Measurements from ENCODE around the gene PIKFYVE.

Gene PIKFYVE

GRCh38 chr2:208379192-208379591, 113.1 kb downstream of the PIKFYVE start:
- no peak overlapping the region for H3K23ac ChIP-seq (ENCODE audit: low read depth, low read length, poor library complexity)
- H3K4me3 ChIP-seq (ENCODE audit: low read length in 2 of 2): no peak overlapping the region
- no peak overlapping the region for H3K18ac ChIP-seq (ENCODE audit: low read length)
- H3K14ac ChIP-seq (ENCODE audit: low read length): no peak overlapping the region
- no peak overlapping the region for H2BK5ac ChIP-seq (ENCODE audit: low read length)
- no CpG with 5 or more reads among the region's 3 CpGs for WGBS, 2 donors (ENCODE audit: extremely low coverage in 2 of 2, insufficient read length in 2 of 2, insufficient replicate concordance in 1 of 2)
- peaks cover 0 to 12% (median 2%) of the 10 kb centered on the region in 3 experiments for H3K27me3 ChIP-seq (ENCODE audit: control insufficient read depth in 3 of 3, insufficient read depth in 3 of 3, low read depth in 1 of 3, low read length in 3 of 3)
- no peak overlapping the region for H2BK120ac ChIP-seq (ENCODE audit: low read depth, low read length)
- no peak overlapping the region for H3K4ac ChIP-seq (ENCODE audit: low read length)
- H3K9me3 ChIP-seq (replicated peaks in 1 of 2; ENCODE audit: control insufficient read depth in 2 of 2, insufficient read depth in 1 of 2, low read depth in 1 of 2, low read length in 2 of 2): peaks cover 0 to 4% of the 10 kb centered on the region in 2 donors
- DNase-seq (ENCODE audit: low spot score): no peak
- H3K79me1 ChIP-seq (ENCODE audit: low read depth, low read length): no peaks in the 10 kb centered on the region
- no peak overlapping the region for H4K91ac ChIP-seq (ENCODE audit: low read depth, low read length, poor library complexity)
- H2BK12ac ChIP-seq (ENCODE audit: low read length): no peak overlapping the region
- H3K9ac ChIP-seq (ENCODE audit: low read depth, low read length, poor library complexity): no peak overlapping the region
- no peak overlapping the region for H2AK5ac ChIP-seq (ENCODE audit: low read depth, low read length)
- no peak overlapping the region for H4K8ac ChIP-seq (ENCODE audit: low read depth, low read length)
- no peak overlapping the region for H3K4me2 ChIP-seq (ENCODE audit: insufficient read depth, low read length, poor library complexity, severe bottlenecking)
- H3K4me1 ChIP-seq (ENCODE audit: control insufficient read depth in 2 of 2, insufficient read depth in 1 of 2, low read depth in 1 of 2, low read length in 2 of 2): peaks cover 0 to 1% of the 10 kb centered on the region in 2 donors
- H3K36me3 ChIP-seq (replicated peaks in 1 of 2; ENCODE audit: control insufficient read depth in 2 of 2, insufficient read depth in 2 of 2, low read length in 2 of 2): no peaks in the 10 kb centered on the region
- H2AFZ ChIP-seq (ENCODE audit: low read length): no peak overlapping the region
- H3K27ac ChIP-seq (replicated peaks; ENCODE audit: low read length): no peak overlapping the region
- H2BK15ac ChIP-seq (ENCODE audit: low read length): no peak overlapping the region

- no CpG with 5 or more reads among the region's 4 CpGs for WGBS, 2 donors (ENCODE audit: extremely low coverage in 2 of 2, insufficient read length in 2 of 2, insufficient replicate concordance in 1 of 2)
- Histone ChIP-seq H3K14ac (ENCODE audit: low read length) (no peak overlapping the region), H3K36me3 (replicated peaks in 1 of 2; ENCODE audit: control insufficient read depth in 2 of 2, insufficient read depth in 2 of 2, low read length in 2 of 2) (no peaks in the 10 kb centered on the region)
Measured at GRCh38 chr2:208384637-208385036, 118.6 kb downstream of the PIKFYVE start.

GRCh38 chr2:208386541-208386940, 120.5 kb downstream of the PIKFYVE start:
- H3K36me3 ChIP-seq (replicated peaks in 1 of 2; ENCODE audit: control insufficient read depth in 2 of 2, insufficient read depth in 2 of 2, low read length in 2 of 2): no peaks in the 10 kb centered on the region
- peaks cover 0 to 5% (median 2%) of the 10 kb centered on the region in 3 experiments for H3K27me3 ChIP-seq (ENCODE audit: control insufficient read depth in 3 of 3, insufficient read depth in 3 of 3, low read depth in 1 of 3, low read length in 3 of 3)
- H3K4me1 ChIP-seq (ENCODE audit: control insufficient read depth in 2 of 2, insufficient read depth in 1 of 2, low read depth in 1 of 2, low read length in 2 of 2): no peaks in the 10 kb centered on the region
- no peak overlapping the region for H3K14ac ChIP-seq (ENCODE audit: low read length)
- no peak overlapping the region for H2BK15ac ChIP-seq (ENCODE audit: low read length)
- H2AFZ ChIP-seq (ENCODE audit: low read length): no peak overlapping the region
- H3K79me1 ChIP-seq (ENCODE audit: low read depth, low read length): no peaks in the 10 kb centered on the region
- no peak overlapping the region for H2BK5ac ChIP-seq (ENCODE audit: low read length)
- H2BK120ac ChIP-seq (ENCODE audit: low read depth, low read length): no peak overlapping the region
- H3K23ac ChIP-seq (ENCODE audit: low read depth, low read length, poor library complexity): no peak overlapping the region
- H3K27ac ChIP-seq (replicated peaks; ENCODE audit: low read length): no peak overlapping the region
- no CpG with 5 or more reads among the region's 2 CpGs for WGBS, 2 donors (ENCODE audit: extremely low coverage in 2 of 2, insufficient read length in 2 of 2, insufficient replicate concordance in 1 of 2)
- H3K4me2 ChIP-seq (ENCODE audit: insufficient read depth, low read length, poor library complexity, severe bottlenecking): no peak overlapping the region
- no peak overlapping the region for H4K91ac ChIP-seq (ENCODE audit: low read depth, low read length, poor library complexity)
- no peak overlapping the region for H3K18ac ChIP-seq (ENCODE audit: low read length)
- no peak for DNase-seq (ENCODE audit: low spot score)
- H3K9ac ChIP-seq (ENCODE audit: low read depth, low read length, poor library complexity): no peak overlapping the region
- no peak overlapping the region for H2AK5ac ChIP-seq (ENCODE audit: low read depth, low read length)
- no peak overlapping the region for H4K8ac ChIP-seq (ENCODE audit: low read depth, low read length)
- no peak overlapping the region for H3K4ac ChIP-seq (ENCODE audit: low read length)
- no peak overlapping the region for H3K4me3 ChIP-seq (ENCODE audit: low read length in 2 of 2)
- H2BK12ac ChIP-seq (ENCODE audit: low read length): no peak overlapping the region
- no peaks in the 10 kb centered on the region for H3K9me3 ChIP-seq (replicated peaks in 1 of 2; ENCODE audit: control insufficient read depth in 2 of 2, insufficient read depth in 1 of 2, low read depth in 1 of 2, low read length in 2 of 2)

More at GRCh38 chr2:208384637-208385036, 118.6 kb downstream of the PIKFYVE start:
- Histone ChIP-seq H2BK120ac (ENCODE audit: low read depth, low read length) (no peak overlapping the region), H3K4me2 (ENCODE audit: insufficient read depth, low read length, poor library complexity, severe bottlenecking) (no peak overlapping the region), H3K4ac (ENCODE audit: low read length) (no peak overlapping the region), H3K9ac (ENCODE audit: low read depth, low read length, poor library complexity) (no peak overlapping the region), H2BK12ac (ENCODE audit: low read length) (no peak overlapping the region), H2AFZ (ENCODE audit: low read length) (no peak overlapping the region), H3K79me1 (ENCODE audit: low read depth, low read length) (no peaks in the 10 kb centered on the region), H2BK15ac (ENCODE audit: low read length) (no peak overlapping the region), H3K9me3 (replicated peaks in 1 of 2; ENCODE audit: control insufficient read depth in 2 of 2, insufficient read depth in 1 of 2, low read depth in 1 of 2, low read length in 2 of 2) (peaks cover 0 to 2% of the 10 kb centered on the region in 2 donors), H4K91ac (ENCODE audit: low read depth, low read length, poor library complexity) (no peak overlapping the region), H4K8ac (ENCODE audit: low read depth, low read length) (no peak overlapping the region), H3K4me1 (ENCODE audit: control insufficient read depth in 2 of 2, insufficient read depth in 1 of 2, low read depth in 1 of 2, low read length in 2 of 2) (no peaks in the 10 kb centered on the region), H3K4me3 (ENCODE audit: low read length in 2 of 2) (no peak overlapping the region), H3K18ac (ENCODE audit: low read length) (no peak overlapping the region), H2BK5ac (ENCODE audit: low read length) (no peak overlapping the region), H2AK5ac (ENCODE audit: low read depth, low read length) (no peak overlapping the region), H3K23ac (ENCODE audit: low read depth, low read length, poor library complexity) (no peak overlapping the region), H3K27ac (replicated peaks; ENCODE audit: low read length) (no peak overlapping the region), H3K27me3 (ENCODE audit: control insufficient read depth in 3 of 3, insufficient read depth in 3 of 3, low read depth in 1 of 3, low read length in 3 of 3) (peaks cover 0 to 5% (median 2%) of the 10 kb centered on the region in 3 experiments)
- DNase-seq (ENCODE audit: low spot score): no peak

- no CpG with 5 or more reads among the region's 3 CpGs for WGBS, 2 donors (ENCODE audit: extremely low coverage in 2 of 2, insufficient read length in 2 of 2, insufficient replicate concordance in 1 of 2)
- no peak overlapping the region for H3K23ac ChIP-seq (ENCODE audit: low read depth, low read length, poor library complexity)
Measured at GRCh38 chr2:208389940-208390339, 123.9 kb downstream of the PIKFYVE start.

More at GRCh38 chr2:208389940-208390339, 123.9 kb downstream of the PIKFYVE start:
- Histone ChIP-seq H3K36me3 (replicated peaks in 1 of 2; ENCODE audit: control insufficient read depth in 2 of 2, insufficient read depth in 2 of 2, low read length in 2 of 2) (no peaks in the 10 kb centered on the region), H3K9ac (ENCODE audit: low read depth, low read length, poor library complexity) (no peak overlapping the region), H3K27me3 (ENCODE audit: control insufficient read depth in 3 of 3, insufficient read depth in 3 of 3, low read depth in 1 of 3, low read length in 3 of 3) (no peaks in the 10 kb centered on the region), H3K79me1 (ENCODE audit: low read depth, low read length) (no peaks in the 10 kb centered on the region), H2BK12ac (ENCODE audit: low read length) (no peak overlapping the region), H3K14ac (ENCODE audit: low read length) (no peak overlapping the region), H4K91ac (ENCODE audit: low read depth, low read length, poor library complexity) (no peak overlapping the region), H3K4ac (ENCODE audit: low read length) (no peak overlapping the region), H4K8ac (ENCODE audit: low read depth, low read length) (no peak overlapping the region), H2AFZ (ENCODE audit: low read length) (no peak overlapping the region), H2BK15ac (ENCODE audit: low read length) (no peak overlapping the region), H3K9me3 (replicated peaks in 1 of 2; ENCODE audit: control insufficient read depth in 2 of 2, insufficient read depth in 1 of 2, low read depth in 1 of 2, low read length in 2 of 2) (peaks cover 3 to 16% of the 10 kb centered on the region in 2 donors), H2BK120ac (ENCODE audit: low read depth, low read length) (no peak overlapping the region), H3K4me3 (ENCODE audit: low read length in 2 of 2) (no peak overlapping the region), H2AK5ac (ENCODE audit: low read depth, low read length) (no peak overlapping the region), H3K27ac (replicated peaks; ENCODE audit: low read length) (no peak overlapping the region), H3K4me1 (ENCODE audit: control insufficient read depth in 2 of 2, insufficient read depth in 1 of 2, low read depth in 1 of 2, low read length in 2 of 2) (no peaks in the 10 kb centered on the region), H2BK5ac (ENCODE audit: low read length) (no peak overlapping the region), H3K4me2 (ENCODE audit: insufficient read depth, low read length, poor library complexity, severe bottlenecking) (no peak overlapping the region), H3K18ac (ENCODE audit: low read length) (no peak overlapping the region)
- DNase-seq (ENCODE audit: low spot score): no peak
